ENCODE measurements around the gene COPG2.

- no peak for TF ChIP-seq CTCF (IDR thresholded peaks at IDR 0.05; ENCODE audit: insufficient read depth, low read length, poor library complexity, severe bottlenecking)
- no peak for TF ChIP-seq EZH2phosphoT487 (conservative IDR thresholded peaks at IDR 0.05; ENCODE audit: low read length)
Observed at GRCh38 chr7:130673066-130673465, 4.5 kb upstream of the COPG2 start.
